Heart left ventricle (tissue), 16 donors: ENCODE results near the gene GPR65. TPM values are rescaled to one million over a fixed set of nuclear protein-coding genes. Genes with fewer than 3 reads are reported as not detected.

Source experiments
- ATAC-seq, 4 donors: fragments of 200-7000 bp; cut with Tn5 transposase; one replicate each; pipeline ENCODE4 v1.9.1; 2020 to 2022; ENCODE audit warnings: moderate library complexity in 4 of 4, mild to moderate bottlenecking in 3 of 4, moderate number of reproducible peaks in 1 of 4
- DNase-seq, 5 donors: peaks; one replicate each; pipeline ENCODE4 v3.0.0-alpha.2; 2020
- H3K27ac ChIP-seq, 12 donors: fragments of 200-600 bp; sonication (generic) in 4 of 12; one replicate each; pipeline versions ENCODE4 v1.5.0 to v1.8.0; 2016 to 2022; ENCODE audit warnings: mild to moderate bottlenecking in 2 of 12
- H3K27me3 ChIP-seq, 9 donors: fragments of 200-600 bp; sonication (generic) in 2 of 9; one replicate each; pipeline versions ENCODE4 v1.5.1 to v1.8.0; 2016 to 2022; ENCODE audit warnings: mild to moderate bottlenecking in 3 of 9
- H3K36me3 ChIP-seq, 9 donors: fragments of 200-600 bp; sonication (generic) in 2 of 9; one replicate each; pipeline versions ENCODE4 v1.5.0 to v1.8.0; 2018 to 2022; ENCODE audit warnings: mild to moderate bottlenecking in 2 of 9
- H3K4me1 ChIP-seq, 12 donors: fragments of 200-600 bp; sonication (generic) in 4 of 12; one replicate each; pipeline versions ENCODE4 v1.5.0 to v1.8.0; 2016 to 2022; ENCODE audit warnings: mild to moderate bottlenecking in 3 of 12
- H3K4me3 ChIP-seq, 12 donors: fragments of 200-600 bp; sonication (generic) in 4 of 12; one replicate each; pipeline versions ENCODE4 v1.5.0 to v1.8.0; 2017 to 2022; ENCODE audit warnings: mild to moderate bottlenecking in 9 of 12, moderate library complexity in 4 of 12
- H3K9me3 ChIP-seq, 12 donors: fragments of 200-600 bp; sonication (generic) in 4 of 12; one replicate each; pipeline versions ENCODE4 v1.5.0 to v1.8.0; 2016 to 2022; ENCODE audit warnings: mild to moderate bottlenecking in 1 of 12
- POLR2A ChIP-seq, 2 donors: fragments of 450-650 bp; IDR thresholded peaks; one replicate each; pipeline ENCODE4 v1.6.1; 2017; ENCODE audit warnings: antibody characterized with exemption in 2 of 2, mild to moderate bottlenecking in 2 of 2, moderate library complexity in 2 of 2
- WGBS, 4 donors: extraction: QIAGEN DNeasy Blood & Tissue Kit in 2 of 4; methylation state at CpG; one replicate each; pipeline versions ENCODE4 v1.1.5 to v1.1.7; 2013 to 2018; 5-methylcytosine and 5-hydroxymethylcytosine counted together
- intact Hi-C, 10 donors: fragments of 100-400 bp; cut with DNase I; formaldehyde crosslinking; loops; one replicate each; pipeline versions ENCODE4 v1.11.1 to v1.14.2; 2022
- polyA plus RNA-seq, 2 donors: library from polyadenylated mRNA; stranded (reverse); fragments of 200-250 nt; gene quantifications; one replicate each; pipeline ENCODE4 v1.2.3, GENCODE V29; 2013
- total RNA-seq, 9 donors: library from RNA; depleted of rRNA in 2 of 9; stranded (reverse); fragments of >200 nt in 2 of 9; fragmentation: NEBNext Ultra II Directional in 3 of 9; extraction: Animal tissue kit (Norgen Biotek cat#: 25700) in 3 of 9; gene quantifications; one replicate each; pipeline versions ENCODE4 v1.1.0 to v1.2.4, GENCODE V29; 2016 to 2023
- TF ChIP-seq, protein P1 (sequence below), 12 donors: fragments of 200-600 bp; sonication (generic) in 4 of 12; IDR thresholded peaks; one replicate each; pipeline versions ENCODE4 v1.5.0 to v1.8.0; 2018 to 2022; ENCODE audit warnings: antibody characterized with exemption in 12 of 12, mild to moderate bottlenecking in 5 of 12
- donor health status: ischemic (EF 13 %, LVEDD 7.1; RV severe dilation, severe dysfunction).
- donor health status: healthy with polysubstance abuse.
- donor health status: DM: no; HTN: yes; CAD: no.
- donor health status: DM: no; HTN: no; CAD: no.
- donor health status: ischemic (EF 25% LVEDD 6.9; RV normal size, moderate dysfunction).
- donor health status: ischemic (EF 25% LVEDD 5.7; RV mildly dilated, moderate dysfunction).
- donor health status: healthy.
- donor health status: DM: yes; HTN: yes; CAD: no.
- donor health status: ischemic (EF 35%, LVEDD 5.7; RV mildly dilated, moderate dysfunction).
- donor health status: nonischemic (EF 11% LVEDD 7.7; RV severe dilation, severe dysfunction).
- donor health status: DM: yes; HTN: yes; CAD: no.
- donor health status: PGD.
- donor health status: ischemic (EF 29% LVEDD 5.4; RV normal size, mild dysfunction).
- donor health status: nonischemic (EF 23%, LVEDD 6.1; RV moderate dilation, normal function).

Gene GPR65
- total and polyA plus RNA-seq, 11 donors: 0.15 to 7.9 (median 0.35) TPM

DNA sequence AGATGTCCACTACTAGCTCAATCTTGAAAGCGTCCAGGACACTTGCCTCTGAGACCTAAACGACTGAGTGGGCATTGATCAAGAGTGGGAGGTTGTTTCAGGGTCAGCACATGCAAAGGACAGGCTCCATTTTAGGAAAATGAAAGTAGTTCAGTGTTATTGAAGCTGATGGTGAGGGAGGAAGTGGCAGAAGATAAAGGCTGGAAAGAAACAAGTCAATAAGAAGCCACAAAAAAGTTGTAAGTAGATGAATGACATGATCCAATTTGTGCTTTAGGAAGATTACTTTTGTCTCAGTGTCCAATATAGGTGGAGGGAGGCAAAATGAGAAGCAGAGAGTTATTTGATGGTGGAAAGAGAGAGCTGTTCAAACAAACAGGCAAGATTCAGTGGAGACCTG, 22.0 kb downstream of the GPR65 start:
- DNase-seq: no peak
- TF ChIP-seq, protein P1, sequence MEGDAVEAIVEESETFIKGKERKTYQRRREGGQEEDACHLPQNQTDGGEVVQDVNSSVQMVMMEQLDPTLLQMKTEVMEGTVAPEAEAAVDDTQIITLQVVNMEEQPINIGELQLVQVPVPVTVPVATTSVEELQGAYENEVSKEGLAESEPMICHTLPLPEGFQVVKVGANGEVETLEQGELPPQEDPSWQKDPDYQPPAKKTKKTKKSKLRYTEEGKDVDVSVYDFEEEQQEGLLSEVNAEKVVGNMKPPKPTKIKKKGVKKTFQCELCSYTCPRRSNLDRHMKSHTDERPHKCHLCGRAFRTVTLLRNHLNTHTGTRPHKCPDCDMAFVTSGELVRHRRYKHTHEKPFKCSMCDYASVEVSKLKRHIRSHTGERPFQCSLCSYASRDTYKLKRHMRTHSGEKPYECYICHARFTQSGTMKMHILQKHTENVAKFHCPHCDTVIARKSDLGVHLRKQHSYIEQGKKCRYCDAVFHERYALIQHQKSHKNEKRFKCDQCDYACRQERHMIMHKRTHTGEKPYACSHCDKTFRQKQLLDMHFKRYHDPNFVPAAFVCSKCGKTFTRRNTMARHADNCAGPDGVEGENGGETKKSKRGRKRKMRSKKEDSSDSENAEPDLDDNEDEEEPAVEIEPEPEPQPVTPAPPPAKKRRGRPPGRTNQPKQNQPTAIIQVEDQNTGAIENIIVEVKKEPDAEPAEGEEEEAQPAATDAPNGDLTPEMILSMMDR (IDR thresholded peaks at IDR 0.05): no peak
- no peak for TF ChIP-seq POLR2A (IDR thresholded peaks at IDR 0.05)
- H3K4me1 ChIP-seq: peaks cover 0 to 52% (median 0%) of the 10 kb centered on the region in 12 donors

DNA sequence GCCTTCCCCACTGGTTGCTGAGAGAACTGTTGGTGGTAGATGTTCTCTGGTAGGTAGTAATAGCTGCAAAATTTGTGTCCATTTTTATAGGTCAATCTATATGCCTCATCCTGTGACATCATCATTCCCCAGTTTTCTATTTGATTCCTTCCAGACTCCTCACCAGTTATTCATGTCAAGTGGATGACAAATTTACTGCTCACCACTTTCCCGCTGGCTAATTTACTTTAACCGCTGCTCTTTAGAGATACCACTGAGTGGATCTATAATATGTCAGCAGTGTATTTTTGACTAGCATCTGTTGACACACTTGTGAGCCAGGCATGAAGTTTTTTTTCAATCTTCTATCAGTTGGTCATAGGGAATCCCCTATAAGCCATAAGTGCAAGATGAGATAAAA, 24.6 kb downstream of the GPR65 start:
- 45 to 64% (median 52%) methylated on average over 2 of the region's 2 CpGs for WGBS, 4 donors
- peaks cover 0 to 4% (median 0%) of the 10 kb centered on the region in 9 donors for H3K27me3 ChIP-seq
- intact Hi-C loops: no loop called here
- no peak overlapping the region for H3K4me3 ChIP-seq
- no peaks in the 10 kb centered on the region for H3K9me3 ChIP-seq
- peaks cover 0 to 54% (median 0%) of the 10 kb centered on the region in 12 donors for H3K4me1 ChIP-seq
- ATAC-seq (no peak), DNase-seq (no peak)
- H3K36me3 ChIP-seq: no peaks in the 10 kb centered on the region
- H3K27ac ChIP-seq: peak overlapping the region in 1 of 12 donors; percentile 43
- TF ChIP-seq, protein P1 (IDR thresholded peaks at IDR 0.05): no peak
- TF ChIP-seq POLR2A (IDR thresholded peaks at IDR 0.05): no peak

More for the DNA sequence above, 22.0 kb downstream of the GPR65 start:
- Histone ChIP-seq H3K27me3 (no peaks in the 10 kb centered on the region), H3K36me3 (no peaks in the 10 kb centered on the region), H3K27ac (peak overlapping the region in 1 of 12 donors; percentile 43), H3K4me3 (no peak overlapping the region), H3K9me3 (no peaks in the 10 kb centered on the region)
- 34 to 49% (median 35%) methylated on average over 2 of the region's 2 CpGs for WGBS, 4 donors
- ATAC-seq: no peak
- intact Hi-C loops: no loop called here

DNA sequence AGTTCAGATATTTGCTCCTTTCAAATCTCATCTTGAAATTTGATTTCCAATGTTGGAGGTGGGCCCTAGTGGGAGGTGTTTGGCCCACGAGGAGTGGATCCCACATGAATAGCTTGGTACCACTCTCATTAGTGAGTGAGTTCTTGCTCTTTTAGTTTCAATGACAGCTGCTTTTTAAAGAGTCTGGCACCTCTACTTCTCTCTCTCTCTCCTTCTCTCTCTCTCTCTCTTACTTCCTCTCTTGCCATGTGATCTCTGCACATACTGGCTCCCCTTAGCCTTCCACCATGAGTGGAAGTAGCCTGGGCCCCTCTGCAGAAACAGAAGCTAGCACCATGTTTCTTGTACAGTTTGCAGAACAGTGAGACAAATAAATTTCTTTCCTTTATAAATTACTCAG, 25.1 kb downstream of the GPR65 start:
- ATAC-seq (peak in 2 of 4 donors; percentile 34 to 46), DNase-seq (peak in 1 of 5 donors; percentile 30)
- Histone ChIP-seq H3K36me3 (no peaks in the 10 kb centered on the region), H3K9me3 (no peaks in the 10 kb centered on the region), H3K27ac (peak overlapping the region in 1 of 12 donors; percentile 43), H3K4me1 (peaks cover 0 to 50% (median 0%) of the 10 kb centered on the region in 12 donors), H3K4me3 (no peak overlapping the region), H3K27me3 (peaks cover 0 to 4% (median 0%) of the 10 kb centered on the region in 9 donors)
- TF ChIP-seq, protein P1 (IDR thresholded peaks at IDR 0.05): no peak
- no peak for TF ChIP-seq POLR2A (IDR thresholded peaks at IDR 0.05)
- WGBS, 4 donors: 42 to 52% (median 48%) methylated on average over 1 of the region's 1 CpG
- intact Hi-C loops: no loop called here

DNA sequence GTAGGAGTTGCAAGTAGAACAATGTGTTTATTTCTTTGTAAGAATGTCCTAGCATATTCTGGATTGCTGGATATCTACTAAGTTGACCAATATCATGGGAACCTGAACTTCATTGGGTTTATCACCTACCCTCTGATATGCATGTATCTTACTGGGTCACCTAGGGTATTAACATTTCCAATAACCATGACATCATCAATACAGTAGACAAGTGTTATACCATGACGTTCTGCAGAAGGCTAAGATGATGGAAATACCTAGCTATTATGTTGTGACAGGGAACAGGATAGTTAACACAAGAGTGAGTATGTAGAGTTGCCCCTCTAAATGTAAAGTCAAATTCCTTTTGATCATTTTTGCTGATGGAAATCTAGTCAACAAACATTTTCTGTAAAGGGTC, 26.0 kb downstream of the GPR65 start:
- Histone ChIP-seq H3K27ac (peak overlapping the region in 1 of 12 donors; percentile 43), H3K9me3 (no peaks in the 10 kb centered on the region), H3K4me3 (no peak overlapping the region), H3K27me3 (peaks cover 0 to 12% (median 0%) of the 10 kb centered on the region in 9 donors), H3K36me3 (no peaks in the 10 kb centered on the region), H3K4me1 (peaks cover 0 to 45% (median 0%) of the 10 kb centered on the region in 12 donors)
- intact Hi-C loops: no loop called here
- WGBS, 4 donors: 60 to 78% (median 73%) methylated on average over 1 of the region's 1 CpG
- DNase-seq: no peak
- ATAC-seq: no peak
- TF ChIP-seq, protein P1 (IDR thresholded peaks at IDR 0.05): no peak
- no peak for TF ChIP-seq POLR2A (IDR thresholded peaks at IDR 0.05)
